NT2/D1 (cell line): ENCODE measurements around the gene ERMP1.
"Not testable (repeated sequence)": the region's sequence is repeated elsewhere in the genome, so short reads cannot be mapped to it uniquely, and the experiment has no call there.

ENCODE experiments used
- DNase-seq: peaks from one replicate; pipeline ENCODE4 v3.0.0-alpha.2; 2011; ENCODE audit warnings: low read depth, low spot score
- H3K27me3 ChIP-seq: 2 replicates; pipeline ENCODE4 v1.6.0; 2011; ENCODE audit warnings: mild to moderate bottlenecking; ENCODE audit not compliant: insufficient read length, insufficient read depth
- H3K36me3 ChIP-seq: 2 replicates; pipeline ENCODE4 v1.6.1; 2011; ENCODE audit warnings: mild to moderate bottlenecking, low read length, mixed read lengths; ENCODE audit not compliant: insufficient read depth, insufficient read length
- H3K4me1 ChIP-seq: 2 replicates; pipeline ENCODE4 v1.5.1; 2011; ENCODE audit not compliant: insufficient read depth, insufficient read length
- H3K4me3 ChIP-seq: 2 replicates; pipeline ENCODE4 v1.5.1; 2011; ENCODE audit warnings: low read depth; ENCODE audit not compliant: insufficient read length
- H3K9ac ChIP-seq: 2 replicates; pipeline ENCODE4 v1.6.0; 2011; ENCODE audit warnings: low read depth; ENCODE audit not compliant: insufficient read length
- H3K9me3 ChIP-seq: 2 replicates; pipeline ENCODE4 v1.5.1; 2011; ENCODE audit warnings: mild to moderate bottlenecking, low read length; ENCODE audit not compliant: insufficient read depth
- SUZ12 ChIP-seq: IDR thresholded peaks from 2 replicates; pipeline ENCODE4 v1.6.1; 2011; ENCODE audit not compliant: insufficient read length, insufficient read depth; ENCODE audit errors: extremely low read depth
- YY1 ChIP-seq: IDR thresholded peaks from 2 replicates; pipeline ENCODE4 v1.6.1; 2011; ENCODE audit not compliant: insufficient read length, insufficient read depth
- ZNF274 ChIP-seq: IDR thresholded peaks from 2 replicates; pipeline ENCODE4 v1.6.1; 2011; ENCODE audit warnings: mild to moderate bottlenecking, low read depth, low read length

The ERMP1 gene

GRCh38 chr9:5787220-5787619 is 45.7 kb downstream of the ERMP1 start:
- Histone ChIP-seq H3K9ac (no peak overlapping the region), H3K4me3 (no peak overlapping the region), H3K36me3 (peaks cover 14% of the 10 kb centered on the region), H3K27me3 (no peaks in the 10 kb centered on the region), H3K4me1 (no peaks in the 10 kb centered on the region), H3K9me3 (no peaks in the 10 kb centered on the region)
- DNase-seq: no peak
- TF ChIP-seq ZNF274 (no peak), SUZ12 (no peak), YY1 (no peak)

DNA sequence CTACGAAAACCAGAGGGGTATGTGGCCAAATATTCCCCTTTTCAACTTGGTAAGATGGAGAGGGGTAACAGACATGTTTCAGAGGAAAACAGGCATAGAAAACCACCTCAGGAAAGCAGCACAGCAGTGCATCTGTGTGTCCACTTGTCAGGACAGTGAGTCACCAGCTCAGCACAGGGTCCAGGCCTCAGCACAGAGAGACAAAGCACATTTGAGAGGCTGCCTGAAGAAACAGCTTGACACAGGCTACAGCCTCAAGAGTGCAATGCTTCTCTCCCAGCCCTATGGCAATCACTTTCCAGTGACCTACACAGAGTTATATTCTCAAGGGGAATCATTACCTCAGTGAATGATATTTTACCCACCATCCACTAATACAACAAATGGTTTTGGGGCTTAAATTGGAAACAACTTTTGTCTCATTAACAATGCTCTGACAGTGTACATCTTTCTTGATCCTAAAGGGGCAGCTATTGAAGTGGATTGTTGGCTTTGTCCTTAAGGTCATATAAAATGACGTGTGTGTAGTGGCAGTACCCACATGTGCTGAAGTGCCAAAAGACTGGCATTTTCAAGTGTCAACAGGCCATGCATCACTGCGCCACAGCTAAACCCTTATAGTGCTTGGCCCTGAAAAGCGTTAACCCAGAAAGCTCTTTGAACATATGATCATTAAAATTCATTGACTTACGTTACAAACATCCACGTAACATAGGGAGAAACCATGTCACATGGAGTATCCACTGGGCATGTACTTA is 46.4 kb downstream of the ERMP1 start:
- Histone ChIP-seq H3K27me3 (no peaks in the 10 kb centered on the region), H3K9me3 (no peaks in the 10 kb centered on the region), H3K4me3 (no peak overlapping the region), H3K4me1 (no peaks in the 10 kb centered on the region), H3K36me3 (peaks cover 14% of the 10 kb centered on the region), H3K9ac (no peak overlapping the region)
- TF ChIP-seq SUZ12 (no peak), ZNF274 (no peak), YY1 (no peak)
- no peak for DNase-seq

GRCh38 chr9:5784526-5785315 is 48.2 kb downstream of the ERMP1 start:
- Histone ChIP-seq H3K36me3 (peaks cover 22% of the 10 kb centered on the region), H3K9me3 (peaks cover 8% of the 10 kb centered on the region), H3K27me3 (no peaks in the 10 kb centered on the region), H3K4me3 (no peak overlapping the region), H3K4me1 (no peaks in the 10 kb centered on the region), H3K9ac (no peak overlapping the region)
- TF ChIP-seq YY1: no peak
- TF ChIP-seq SUZ12: no peak
- no peak for TF ChIP-seq ZNF274
- no peak for DNase-seq

DNA sequence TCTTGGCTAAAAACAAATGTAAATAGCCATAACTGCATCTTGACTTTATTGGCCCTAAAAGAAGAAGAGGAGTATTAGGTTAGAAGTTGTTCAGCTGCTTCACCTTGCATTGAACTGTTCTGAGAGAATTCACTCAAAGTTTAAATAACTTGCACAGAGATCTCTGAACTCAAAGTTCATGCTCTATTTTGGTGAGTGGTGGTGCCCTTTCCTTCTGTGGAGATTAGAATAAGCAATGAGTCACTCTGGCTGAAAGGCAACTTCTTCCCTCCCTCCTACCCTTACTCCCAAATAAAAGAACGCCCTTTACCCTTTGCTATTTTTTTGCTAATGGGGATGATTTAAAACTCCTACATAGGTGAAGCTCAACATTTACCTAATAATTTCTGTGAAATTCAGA is 48.9 kb downstream of the ERMP1 start:
- H3K4me3 ChIP-seq: no peak overlapping the region
- no peaks in the 10 kb centered on the region for H3K4me1 ChIP-seq
- peaks cover 16% of the 10 kb centered on the region for H3K9me3 ChIP-seq
- H3K27me3 ChIP-seq: no peaks in the 10 kb centered on the region
- no peak for DNase-seq
- peaks cover 27% of the 10 kb centered on the region for H3K36me3 ChIP-seq
- TF ChIP-seq YY1 (no peak), ZNF274 (no peak), SUZ12 (no peak)
- no peak overlapping the region for H3K9ac ChIP-seq

- H3K9me3 ChIP-seq: peaks cover 21% of the 10 kb centered on the region
- H3K4me1 ChIP-seq, H3K4me3 ChIP-seq, DNase-seq, H3K27me3 ChIP-seq, H3K9ac ChIP-seq: not testable (repeated sequence)
- H3K36me3 ChIP-seq: peaks cover 33% of the 10 kb centered on the region
Observed at GRCh38 chr9:5783420-5783819, 49.5 kb downstream of the ERMP1 start.

DNA sequence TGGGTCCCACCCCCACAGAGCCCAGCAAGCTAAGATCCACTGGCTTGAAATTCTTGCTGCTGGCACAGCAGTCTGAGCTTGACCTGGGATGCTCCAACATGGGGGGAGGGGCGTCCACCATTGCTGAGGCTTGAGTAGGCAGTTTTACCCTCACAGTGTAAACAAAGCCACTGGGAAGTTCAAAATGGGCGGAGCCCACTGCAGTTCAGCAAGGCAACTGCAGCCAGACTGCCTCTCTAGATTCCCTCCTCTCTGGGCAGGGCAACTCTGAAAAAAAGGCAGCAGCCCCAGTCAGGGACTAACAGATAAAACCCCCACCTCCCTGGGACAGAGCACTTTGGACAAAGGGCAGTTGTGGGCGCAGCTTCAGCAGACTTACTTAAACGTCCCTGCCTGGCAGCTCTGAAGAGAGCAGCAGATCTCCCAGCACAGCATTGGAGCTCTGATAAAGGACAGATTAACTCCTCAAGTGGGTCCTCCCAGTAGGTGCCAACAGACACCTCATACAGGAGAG is 53.2 kb downstream of the ERMP1 start:
- peak; percentile 52 for DNase-seq
- H3K9ac ChIP-seq, H3K4me3 ChIP-seq, H3K27me3 ChIP-seq, H3K4me1 ChIP-seq: not testable (repeated sequence)
- Histone ChIP-seq H3K9me3 (peaks cover 35% of the 10 kb centered on the region), H3K36me3 (peaks cover 47% of the 10 kb centered on the region)

DNA sequence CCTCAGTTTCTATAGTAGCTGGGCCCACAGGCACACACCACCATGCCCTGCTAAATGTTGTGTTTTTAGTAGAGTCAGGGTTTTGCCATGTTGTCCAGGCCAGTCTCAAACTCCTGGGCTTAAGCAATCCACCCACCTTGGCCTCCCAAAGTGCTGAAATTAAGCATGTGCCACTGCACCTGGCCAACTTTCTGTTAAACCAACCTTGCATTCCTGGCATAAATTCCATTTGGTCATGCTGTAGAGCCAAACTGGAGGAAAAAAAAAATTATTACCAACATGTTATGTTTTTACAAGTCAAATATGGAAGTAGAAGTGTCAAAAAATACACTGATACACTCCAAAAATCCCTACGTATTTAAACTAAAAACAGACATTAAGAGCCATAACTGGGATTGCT is 54.1 kb downstream of the ERMP1 start:
- Histone ChIP-seq H3K4me3 (no peak overlapping the region), H3K27me3 (no peaks in the 10 kb centered on the region), H3K4me1 (no peaks in the 10 kb centered on the region), H3K9ac (no peak overlapping the region), H3K9me3 (peaks cover 35% of the 10 kb centered on the region), H3K36me3 (peaks cover 55% of the 10 kb centered on the region)
- no peak for DNase-seq
- TF ChIP-seq SUZ12 (no peak), ZNF274 (no peak), YY1 (no peak)
